HEK293 (cell line): ENCODE data around the gene CCDC9.

Source experiments
- CTCF ChIA-PET: fragments of 350-600 bp; formaldehyde crosslinking; extraction: SDS; loops from one replicate; lab custom pipeline; 2021; ENCODE audit warnings: antibody characterized with exemption; lab: Yijun Ruan, JAX
- POLR2A ChIA-PET: fragments of 300-600 bp; formaldehyde crosslinking; extraction: SDS; loops from one replicate; lab custom pipeline; 2020; ENCODE audit warnings: antibody characterized with exemption, inconsistent platforms; lab: Yijun Ruan, JAX
- H3K27ac ChIP-seq: fragments of 200-500 bp; sonication (Bioruptor generic); 2 replicates; pipeline ENCODE4 v1.5.1; 2014; ENCODE audit warnings: low read depth, low read length, control low read depth, inconsistent platforms; ENCODE audit errors: extremely low read depth
- H3K36me3 ChIP-seq, 2 experiments: fragments of 200-500 bp in 1 of 2; sonication (Bioruptor generic) in 1 of 2; 1 replicate in 1 of 2; 2 replicates in 1 of 2; pipeline ENCODE4 v1.5.1; 2014 to 2017; ENCODE audit warnings: inconsistent platforms in 2 of 2, low read length in 2 of 2; ENCODE audit not compliant: control insufficient read depth in 2 of 2, insufficient read depth in 1 of 2
- H3K4me1 ChIP-seq: fragments of 200-500 bp; sonication (Bioruptor generic); 2 replicates; pipeline ENCODE4 v1.5.1; 2014; ENCODE audit warnings: mild to moderate bottlenecking, low read length, inconsistent platforms; ENCODE audit not compliant: control insufficient read depth, insufficient read depth
- H3K4me3 ChIP-seq: 2 replicates; pipeline ENCODE4 v1.5.1; 2011; ENCODE audit warnings: low read depth, mild to moderate bottlenecking, control low read depth, low read length, moderate library complexity
- H3K9me3 ChIP-seq: fragments of 200-500 bp; sonication (Bioruptor generic); 2 replicates; pipeline ENCODE4 v1.5.1; 2014; ENCODE audit warnings: low read depth, low read length, inconsistent platforms; ENCODE audit not compliant: control insufficient read depth, insufficient read depth
- KLF16 ChIP-seq: fragments of 450-650 bp; formaldehyde crosslinking; IDR thresholded peaks from 2 replicates; pipeline ENCODE4 v1.5.1; 2017; ENCODE audit warnings: missing biosample characterization, missing genetic modification characterization
- KLF7 ChIP-seq: fragments of 450-650 bp; formaldehyde crosslinking; IDR thresholded peaks from 2 replicates; pipeline ENCODE4 v1.5.1; 2016; ENCODE audit warnings: missing biosample characterization, missing genetic modification characterization, borderline replicate concordance
- KLF8 ChIP-seq: fragments of 450-650 bp; formaldehyde crosslinking; IDR thresholded peaks from 2 replicates; pipeline ENCODE4 v1.5.1; 2016; ENCODE audit warnings: missing biosample characterization, missing genetic modification characterization
- SALL2 ChIP-seq: fragments of 450-650 bp; formaldehyde crosslinking; IDR thresholded peaks from 2 replicates; pipeline ENCODE4 v1.5.0; 2017; ENCODE audit warnings: missing biosample characterization, mild to moderate bottlenecking, missing genetic modification characterization, borderline replicate concordance
- SCRT1 ChIP-seq: fragments of 450-650 bp; formaldehyde crosslinking; IDR thresholded peaks from 2 replicates; pipeline ENCODE4 v1.5.1; 2016; ENCODE audit warnings: missing biosample characterization, missing genetic modification characterization, borderline replicate concordance
- ZBTB20 ChIP-seq: fragments of 450-650 bp; formaldehyde crosslinking; IDR thresholded peaks from 2 replicates; pipeline ENCODE4 v1.5.1; 2016; ENCODE audit warnings: missing biosample characterization, missing genetic modification characterization
- ZBTB21 ChIP-seq: fragments of 450-650 bp; formaldehyde crosslinking; IDR thresholded peaks from 2 replicates; pipeline ENCODE4 v1.5.1; 2017; ENCODE audit warnings: missing biosample characterization, missing genetic modification characterization
- ZBTB8A ChIP-seq: fragments of 450-650 bp; formaldehyde crosslinking; IDR thresholded peaks from 2 replicates; pipeline ENCODE4 v1.5.1; 2016; ENCODE audit warnings: missing biosample characterization, missing genetic modification characterization
- ZEB2 ChIP-seq: fragments of 450-650 bp; formaldehyde crosslinking; IDR thresholded peaks from 2 replicates; pipeline ENCODE4 v1.5.1; 2016; ENCODE audit warnings: missing biosample characterization, missing genetic modification characterization
- ZFP69B ChIP-seq: fragments of 450-650 bp; formaldehyde crosslinking; IDR thresholded peaks from 2 replicates; pipeline ENCODE4 v1.5.1; 2016; ENCODE audit warnings: missing biosample characterization, missing genetic modification characterization
- ZNF138 ChIP-seq: fragments of 450-650 bp; formaldehyde crosslinking; IDR thresholded peaks from 2 replicates; pipeline ENCODE4 v1.5.1; 2016; ENCODE audit warnings: missing biosample characterization, missing genetic modification characterization, borderline replicate concordance
- ZNF140 ChIP-seq: fragments of 450-650 bp; formaldehyde crosslinking; IDR thresholded peaks from 2 replicates; pipeline ENCODE4 v1.5.1; 2016; ENCODE audit warnings: missing biosample characterization, missing genetic modification characterization
- ZNF366 ChIP-seq: fragments of 450-650 bp; formaldehyde crosslinking; conservative IDR thresholded peaks from 2 replicates; pipeline ENCODE4 v1.5.1; 2016; ENCODE audit warnings: missing biosample characterization, missing genetic modification characterization
- ZNF548 ChIP-seq: fragments of 450-650 bp; formaldehyde crosslinking; IDR thresholded peaks from 2 replicates; pipeline ENCODE4 v1.5.1; 2016; ENCODE audit warnings: missing biosample characterization, missing genetic modification characterization
- ZNF600 ChIP-seq: fragments of 450-650 bp; formaldehyde crosslinking; IDR thresholded peaks from 2 replicates; pipeline ENCODE4 v1.5.1; 2016; ENCODE audit warnings: missing biosample characterization, missing genetic modification characterization
- TF ChIP-seq, protein P1 (sequence below): fragments of 450-650 bp; formaldehyde crosslinking; IDR thresholded peaks from 2 replicates; pipeline ENCODE4 v1.5.1; 2016; ENCODE audit warnings: missing biosample characterization, missing genetic modification characterization
- TF ChIP-seq, protein P2 (sequence below): fragments of 450-650 bp; formaldehyde crosslinking; IDR thresholded peaks from 2 replicates; pipeline ENCODE4 v1.5.1; 2017; ENCODE audit warnings: missing biosample characterization, missing genetic modification characterization
- TF ChIP-seq, protein P3 (sequence below): fragments of 450-650 bp; formaldehyde crosslinking; IDR thresholded peaks from 2 replicates; pipeline ENCODE4 v1.5.1; 2016; ENCODE audit warnings: missing biosample characterization, missing genetic modification characterization, borderline replicate concordance
- TF ChIP-seq, protein P4 (sequence below): fragments of 450-650 bp; formaldehyde crosslinking; IDR thresholded peaks from 2 replicates; pipeline ENCODE4 v1.5.1; 2016; ENCODE audit warnings: missing biosample characterization, missing genetic modification characterization

CCDC9 gene

DNA sequence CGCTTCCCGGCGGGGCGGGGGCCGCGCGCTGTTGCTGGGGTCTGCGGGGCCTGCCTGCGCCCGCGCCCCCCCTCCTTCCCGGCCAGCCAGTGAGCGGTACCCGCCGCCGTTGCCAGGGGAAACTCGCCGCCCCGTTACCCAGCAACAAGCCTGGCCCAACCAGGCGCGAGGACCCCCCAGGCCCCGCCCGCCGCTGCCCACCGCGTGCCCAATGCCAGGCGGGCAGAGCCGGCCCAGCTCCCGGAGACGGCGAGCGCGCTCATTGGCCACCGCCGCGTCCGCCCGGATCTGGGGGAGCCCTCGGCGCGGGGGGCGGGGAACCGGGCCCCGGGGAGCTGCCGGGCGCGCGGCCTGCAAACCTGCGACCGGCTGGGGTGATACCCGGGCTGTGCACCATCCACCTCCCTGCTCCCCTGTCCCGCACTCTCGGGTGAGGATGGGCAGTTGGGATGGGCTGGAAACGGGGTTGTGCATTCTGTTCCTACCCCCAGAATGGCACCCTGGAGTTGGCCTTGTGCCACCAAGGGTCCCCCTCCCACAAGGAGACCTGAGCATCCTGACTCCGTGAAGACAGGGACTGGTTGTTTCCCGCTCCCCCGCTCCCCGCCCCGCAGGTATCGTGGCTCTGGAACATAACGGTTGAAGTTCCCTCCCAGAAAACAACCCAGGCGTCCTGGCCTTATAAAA, 16.6 kb upstream of the CCDC9 start:
- TF ChIP-seq ZNF140 (tag by site-specific recombination) = no peak
- no peak for TF ChIP-seq SCRT1 (tag by site-specific recombination)
- 0 out of 2 replicates have a peak, but pooled peaks have one; percentile 12 for TF ChIP-seq ZNF600
- TF ChIP-seq SALL2 = no peak
- TF ChIP-seq ZFP69B = no peak
- TF ChIP-seq, protein P1, sequence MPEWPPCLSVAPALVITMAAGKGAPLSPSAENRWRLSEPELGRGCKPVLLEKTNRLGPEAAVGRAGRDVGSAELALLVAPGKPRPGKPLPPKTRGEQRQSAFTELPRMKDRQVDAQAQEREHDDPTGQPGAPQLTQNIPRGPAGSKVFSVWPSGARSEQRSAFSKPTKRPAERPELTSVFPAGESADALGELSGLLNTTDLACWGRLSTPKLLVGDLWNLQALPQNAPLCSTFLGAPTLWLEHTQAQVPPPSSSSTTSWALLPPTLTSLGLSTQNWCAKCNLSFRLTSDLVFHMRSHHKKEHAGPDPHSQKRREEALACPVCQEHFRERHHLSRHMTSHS (tag by site-specific recombination) = no peak
- TF ChIP-seq, protein P2, sequence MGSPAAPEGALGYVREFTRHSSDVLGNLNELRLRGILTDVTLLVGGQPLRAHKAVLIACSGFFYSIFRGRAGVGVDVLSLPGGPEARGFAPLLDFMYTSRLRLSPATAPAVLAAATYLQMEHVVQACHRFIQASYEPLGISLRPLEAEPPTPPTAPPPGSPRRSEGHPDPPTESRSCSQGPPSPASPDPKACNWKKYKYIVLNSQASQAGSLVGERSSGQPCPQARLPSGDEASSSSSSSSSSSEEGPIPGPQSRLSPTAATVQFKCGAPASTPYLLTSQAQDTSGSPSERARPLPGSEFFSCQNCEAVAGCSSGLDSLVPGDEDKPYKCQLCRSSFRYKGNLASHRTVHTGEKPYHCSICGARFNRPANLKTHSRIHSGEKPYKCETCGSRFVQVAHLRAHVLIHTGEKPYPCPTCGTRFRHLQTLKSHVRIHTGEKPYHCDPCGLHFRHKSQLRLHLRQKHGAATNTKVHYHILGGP (tag by site-specific recombination) = no peak
- H3K4me1 ChIP-seq = peaks cover 7% of the 10 kb centered on the region
- H3K27ac ChIP-seq = no peak overlapping the region
- ChIA-PET POLR2A (interaction anchor here (1.4 to 1.9 kb wide), 2 partner anchors 14 to 17 kb away, joined by 9 to 25 read pairs; partner anchors contain the start of gene CCDC9), CTCF (no interaction called here)
- no peaks in the 10 kb centered on the region for H3K36me3 ChIP-seq
- no peak overlapping the region for H3K4me3 ChIP-seq
- H3K9me3 ChIP-seq = no peaks in the 10 kb centered on the region

DNA sequence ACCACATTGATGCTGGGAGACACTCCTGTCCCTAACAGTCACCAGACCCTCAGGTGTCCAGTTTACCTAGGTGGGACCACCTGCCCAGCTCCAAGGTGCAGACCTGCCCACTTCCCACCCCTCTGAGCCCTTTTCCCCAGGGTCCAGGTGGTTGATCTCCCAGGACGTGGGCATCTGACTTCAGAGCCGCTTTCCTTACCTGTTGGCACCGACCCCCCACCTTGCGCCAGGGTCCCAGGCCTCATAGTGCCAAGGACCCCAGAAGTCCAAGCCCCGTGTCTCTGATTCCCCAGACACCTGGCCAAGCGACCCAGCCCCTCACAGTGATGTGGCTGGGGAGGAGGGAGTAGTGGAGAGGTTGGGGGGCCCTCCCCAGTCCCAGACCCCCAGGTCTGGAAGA, 15.8 kb upstream of the CCDC9 start:
- CTCF ChIA-PET = interaction anchor here (0.6 kb wide), 2 partner anchors 21 to 378 kb away, joined by 3 to 5 read pairs; no protein-coding TSS in a partner anchor

DNA sequence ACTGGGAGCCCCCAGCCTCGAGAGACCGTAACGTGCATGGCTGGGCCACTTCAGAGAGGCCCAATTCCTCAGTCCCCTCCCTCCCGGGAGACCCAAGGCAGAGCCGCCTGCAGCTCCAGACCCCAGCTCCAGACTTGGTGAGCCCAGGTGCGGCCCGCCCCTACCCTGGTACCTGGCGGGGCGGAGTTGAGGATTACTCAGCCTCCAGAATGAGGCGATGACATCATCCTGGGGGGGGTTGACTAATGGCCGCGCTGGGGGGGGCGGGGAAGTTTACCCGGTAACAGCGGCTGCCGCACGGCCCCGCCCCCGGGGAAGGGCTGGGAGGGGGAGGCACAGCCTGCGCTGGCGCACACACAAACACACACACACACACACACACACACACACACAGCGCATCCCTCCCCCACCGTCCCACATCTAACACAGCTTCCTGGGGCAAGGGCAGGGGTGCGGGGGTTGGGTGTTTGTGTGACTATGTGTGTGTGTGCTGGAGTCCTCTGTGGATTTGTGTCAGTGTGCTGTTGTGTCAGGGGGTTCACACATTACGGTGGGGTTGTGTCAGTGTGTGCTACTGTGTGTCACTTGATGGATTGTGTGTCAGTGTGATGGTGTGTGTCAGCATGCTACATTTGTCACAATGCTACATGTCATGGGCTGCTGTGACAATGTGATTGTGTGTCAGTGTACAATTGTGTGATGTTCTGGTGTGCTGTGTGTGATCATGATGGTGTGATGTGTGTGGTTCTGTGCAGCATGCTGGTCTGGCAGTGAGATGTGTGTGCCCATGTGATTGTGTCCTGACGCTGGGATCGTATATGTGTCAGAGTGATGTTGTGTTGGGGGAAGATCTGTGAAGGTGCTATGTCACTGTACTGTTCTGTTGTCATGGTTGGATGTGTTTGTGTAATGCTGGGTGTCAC, 15.1 kb upstream of the CCDC9 start:
- ChIA-PET CTCF (interaction anchor here (0.6 kb wide), 2 partner anchors 22 to 379 kb away, joined by 3 to 5 read pairs; no protein-coding TSS in a partner anchor), POLR2A (interaction anchor here (0.5 to 1.9 kb wide), 6 partner anchors 8 to 111 kb away, joined by 5 to 25 read pairs (median 6); partner anchors contain the start of genes CCDC9 and SAE1)
- H3K36me3 ChIP-seq = no peaks in the 10 kb centered on the region
- H3K9me3 ChIP-seq = no peaks in the 10 kb centered on the region
- H3K4me1 ChIP-seq = peaks cover 7% of the 10 kb centered on the region
- peak overlapping the region; percentile 66; the same call in 1 of the 2 replicates for H3K27ac ChIP-seq
- H3K4me3 ChIP-seq = no peak overlapping the region
- TF ChIP-seq KLF8 (peak; percentile 91), ZNF366 (tag by site-specific recombination) (peak; percentile 28; the same call in 1 of the 2 replicates), ZEB2 (tag by site-specific recombination) (peak; percentile 96), KLF7 (tag by site-specific recombination) (peak; percentile 43; the same call in 1 of the 2 replicates), ZBTB21 (tag by site-specific recombination) (peak; percentile 59; the same call in 1 of the 2 replicates), ZBTB8A (0 out of 2 replicates have a peak, but pooled peaks have one; percentile 21), KLF16 (tag by site-specific recombination) (peak; percentile 94), ZBTB20 (tag by site-specific recombination) (peak; percentile 76)
- TF ChIP-seq, protein P3, sequence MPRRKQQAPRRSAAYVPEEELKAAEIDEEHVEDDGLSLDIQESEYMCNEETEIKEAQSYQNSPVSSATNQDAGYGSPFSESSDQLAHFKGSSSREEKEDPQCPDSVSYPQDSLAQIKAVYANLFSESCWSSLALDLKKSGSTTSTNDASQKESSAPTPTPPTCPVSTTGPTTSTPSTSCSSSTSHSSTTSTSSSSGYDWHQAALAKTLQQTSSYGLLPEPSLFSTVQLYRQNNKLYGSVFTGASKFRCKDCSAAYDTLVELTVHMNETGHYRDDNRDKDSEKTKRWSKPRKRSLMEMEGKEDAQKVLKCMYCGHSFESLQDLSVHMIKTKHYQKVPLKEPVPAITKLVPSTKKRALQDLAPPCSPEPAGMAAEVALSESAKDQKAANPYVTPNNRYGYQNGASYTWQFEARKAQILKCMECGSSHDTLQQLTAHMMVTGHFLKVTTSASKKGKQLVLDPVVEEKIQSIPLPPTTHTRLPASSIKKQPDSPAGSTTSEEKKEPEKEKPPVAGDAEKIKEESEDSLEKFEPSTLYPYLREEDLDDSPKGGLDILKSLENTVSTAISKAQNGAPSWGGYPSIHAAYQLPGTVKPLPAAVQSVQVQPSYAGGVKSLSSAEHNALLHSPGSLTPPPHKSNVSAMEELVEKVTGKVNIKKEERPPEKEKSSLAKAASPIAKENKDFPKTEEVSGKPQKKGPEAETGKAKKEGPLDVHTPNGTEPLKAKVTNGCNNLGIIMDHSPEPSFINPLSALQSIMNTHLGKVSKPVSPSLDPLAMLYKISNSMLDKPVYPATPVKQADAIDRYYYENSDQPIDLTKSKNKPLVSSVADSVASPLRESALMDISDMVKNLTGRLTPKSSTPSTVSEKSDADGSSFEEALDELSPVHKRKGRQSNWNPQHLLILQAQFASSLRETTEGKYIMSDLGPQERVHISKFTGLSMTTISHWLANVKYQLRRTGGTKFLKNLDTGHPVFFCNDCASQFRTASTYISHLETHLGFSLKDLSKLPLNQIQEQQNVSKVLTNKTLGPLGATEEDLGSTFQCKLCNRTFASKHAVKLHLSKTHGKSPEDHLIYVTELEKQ = peak; percentile 6; the same call in 1 of the 2 replicates
- TF ChIP-seq, protein P4, sequence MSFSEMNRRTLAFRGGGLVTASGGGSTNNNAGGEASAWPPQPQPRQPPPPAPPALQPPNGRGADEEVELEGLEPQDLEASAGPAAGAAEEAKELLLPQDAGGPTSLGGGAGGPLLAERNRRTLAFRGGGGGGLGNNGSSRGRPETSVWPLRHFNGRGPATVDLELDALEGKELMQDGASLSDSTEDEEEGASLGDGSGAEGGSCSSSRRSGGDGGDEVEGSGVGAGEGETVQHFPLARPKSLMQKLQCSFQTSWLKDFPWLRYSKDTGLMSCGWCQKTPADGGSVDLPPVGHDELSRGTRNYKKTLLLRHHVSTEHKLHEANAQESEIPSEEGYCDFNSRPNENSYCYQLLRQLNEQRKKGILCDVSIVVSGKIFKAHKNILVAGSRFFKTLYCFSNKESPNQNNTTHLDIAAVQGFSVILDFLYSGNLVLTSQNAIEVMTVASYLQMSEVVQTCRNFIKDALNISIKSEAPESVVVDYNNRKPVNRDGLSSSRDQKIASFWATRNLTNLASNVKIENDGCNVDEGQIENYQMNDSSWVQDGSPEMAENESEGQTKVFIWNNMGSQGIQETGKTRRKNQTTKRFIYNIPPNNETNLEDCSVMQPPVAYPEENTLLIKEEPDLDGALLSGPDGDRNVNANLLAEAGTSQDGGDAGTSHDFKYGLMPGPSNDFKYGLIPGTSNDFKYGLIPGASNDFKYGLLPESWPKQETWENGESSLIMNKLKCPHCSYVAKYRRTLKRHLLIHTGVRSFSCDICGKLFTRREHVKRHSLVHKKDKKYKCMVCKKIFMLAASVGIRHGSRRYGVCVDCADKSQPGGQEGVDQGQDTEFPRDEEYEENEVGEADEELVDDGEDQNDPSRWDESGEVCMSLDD (tag by site-specific recombination) = peak; percentile 75
- TF ChIP-seq, protein P1 (tag by site-specific recombination) = 0 out of 2 replicates have a peak, but pooled peaks have one; percentile 16

More for the DNA sequence above, 15.8 kb upstream of the CCDC9 start:
- Histone ChIP-seq H3K4me1 (peaks cover 7% of the 10 kb centered on the region), H3K4me3 (no peak overlapping the region), H3K36me3 (no peaks in the 10 kb centered on the region), H3K27ac (peak overlapping the region; percentile 66; the same call in 1 of the 2 replicates), H3K9me3 (no peaks in the 10 kb centered on the region)
- POLR2A ChIA-PET = interaction anchor here (0.5 to 1.9 kb wide), 5 partner anchors 12 to 111 kb away, joined by 5 to 25 read pairs (median 7); partner anchors contain the start of genes CCDC9 and SAE1
- 0 out of 2 replicates have a peak, but pooled peaks have one; percentile 34 for TF ChIP-seq ZNF548 (tag by site-specific recombination)
- TF ChIP-seq ZNF138 (tag by site-specific recombination) = no peak
